ENCODE measurements around the gene CRIP1. TPM values are rescaled to one million over a fixed set of nuclear protein-coding genes. Genes with fewer than 3 reads are reported as not detected.

CRIP1 gene
- total RNA-seq, 1 donor from 2014 or later, result 29.5 TPM

DNA sequence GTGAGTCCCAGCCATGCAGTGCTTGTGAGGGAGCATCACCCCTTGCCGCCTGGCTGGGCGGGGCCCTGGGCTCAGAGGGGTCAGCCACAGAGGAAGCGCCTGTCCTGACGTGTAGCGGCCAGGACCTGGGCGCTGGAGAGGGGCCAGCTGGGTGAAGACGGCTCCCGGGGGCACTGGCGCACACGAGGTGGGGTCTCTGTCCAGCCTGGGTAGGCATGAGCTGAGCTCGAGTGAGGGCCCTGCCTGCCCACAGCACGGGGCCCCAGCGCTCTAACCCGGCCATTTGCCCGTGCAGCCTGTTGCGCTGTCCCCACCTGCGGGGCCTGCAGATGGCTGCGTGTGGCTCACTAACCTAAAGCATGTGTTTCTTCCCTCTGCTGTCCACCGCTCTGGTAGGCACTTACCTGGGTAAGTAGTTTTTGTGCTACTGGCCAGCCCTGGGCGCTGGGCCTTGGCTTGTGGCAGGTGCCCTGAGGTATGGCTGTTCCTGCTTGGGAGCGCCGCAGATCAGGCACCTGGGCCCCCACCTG, 18.7 kb upstream of the CRIP1 start:
- Mint-ChIP-seq H3K36me3 (ENCODE audit: low read depth, unreplicated experiment) (peaks cover under 1% of the 10 kb centered on the region), H3K27me3 (ENCODE audit: low read depth, unreplicated experiment) (no peaks in the 10 kb centered on the region), H3K27ac (ENCODE audit: unreplicated experiment) (no peak overlapping the region), H3K4me3 (ENCODE audit: unreplicated experiment) (no peak overlapping the region), H3K4me1 (ENCODE audit: low read depth, unreplicated experiment) (peaks cover 5% of the 10 kb centered on the region), H3K9me3 (ENCODE audit: unreplicated experiment) (no peaks in the 10 kb centered on the region)
- H3K9me3 ChIP-seq (ENCODE audit: insufficient read depth, low read depth, low read length), result no peaks in the 10 kb centered on the region
- no peaks in the 10 kb centered on the region for H3K27me3 ChIP-seq (ENCODE audit: insufficient read depth, low read length)
- H3K79me2 ChIP-seq (ENCODE audit: insufficient read depth, low read length), result no peaks in the 10 kb centered on the region
- H3K4me3 ChIP-seq (ENCODE audit: insufficient read depth, low read depth, low read length), result no peak overlapping the region
- H2AFZ ChIP-seq (ENCODE audit: low read depth, low read length), result no peak overlapping the region
- FAIRE-seq (no peak), DNase-seq (ENCODE audit: low read depth) (no peak)
- H3K4me1 ChIP-seq (ENCODE audit: insufficient read depth, low read length), result peaks cover 11% of the 10 kb centered on the region
- peaks cover 41% of the 10 kb centered on the region for H4K20me1 ChIP-seq (ENCODE audit: insufficient read depth, low read length)
- no peak overlapping the region for H3K9ac ChIP-seq (ENCODE audit: low read length)
- TF ChIP-seq, protein P1, sequence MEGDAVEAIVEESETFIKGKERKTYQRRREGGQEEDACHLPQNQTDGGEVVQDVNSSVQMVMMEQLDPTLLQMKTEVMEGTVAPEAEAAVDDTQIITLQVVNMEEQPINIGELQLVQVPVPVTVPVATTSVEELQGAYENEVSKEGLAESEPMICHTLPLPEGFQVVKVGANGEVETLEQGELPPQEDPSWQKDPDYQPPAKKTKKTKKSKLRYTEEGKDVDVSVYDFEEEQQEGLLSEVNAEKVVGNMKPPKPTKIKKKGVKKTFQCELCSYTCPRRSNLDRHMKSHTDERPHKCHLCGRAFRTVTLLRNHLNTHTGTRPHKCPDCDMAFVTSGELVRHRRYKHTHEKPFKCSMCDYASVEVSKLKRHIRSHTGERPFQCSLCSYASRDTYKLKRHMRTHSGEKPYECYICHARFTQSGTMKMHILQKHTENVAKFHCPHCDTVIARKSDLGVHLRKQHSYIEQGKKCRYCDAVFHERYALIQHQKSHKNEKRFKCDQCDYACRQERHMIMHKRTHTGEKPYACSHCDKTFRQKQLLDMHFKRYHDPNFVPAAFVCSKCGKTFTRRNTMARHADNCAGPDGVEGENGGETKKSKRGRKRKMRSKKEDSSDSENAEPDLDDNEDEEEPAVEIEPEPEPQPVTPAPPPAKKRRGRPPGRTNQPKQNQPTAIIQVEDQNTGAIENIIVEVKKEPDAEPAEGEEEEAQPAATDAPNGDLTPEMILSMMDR (IDR thresholded peaks at IDR 0.05; ENCODE audit: insufficient read depth, low read depth, low read length), result no peak
- TF ChIP-seq EZH2 (IDR thresholded peaks at IDR 0.05; ENCODE audit: insufficient read depth, low read length), result no peak
- H3K27ac ChIP-seq (ENCODE audit: low read depth, low read length), result no peak overlapping the region
- peaks cover 2% of the 10 kb centered on the region for H3K36me3 ChIP-seq (ENCODE audit: insufficient read depth, low read length)
- H3K4me2 ChIP-seq (ENCODE audit: low read length), result no peak overlapping the region

DNA sequence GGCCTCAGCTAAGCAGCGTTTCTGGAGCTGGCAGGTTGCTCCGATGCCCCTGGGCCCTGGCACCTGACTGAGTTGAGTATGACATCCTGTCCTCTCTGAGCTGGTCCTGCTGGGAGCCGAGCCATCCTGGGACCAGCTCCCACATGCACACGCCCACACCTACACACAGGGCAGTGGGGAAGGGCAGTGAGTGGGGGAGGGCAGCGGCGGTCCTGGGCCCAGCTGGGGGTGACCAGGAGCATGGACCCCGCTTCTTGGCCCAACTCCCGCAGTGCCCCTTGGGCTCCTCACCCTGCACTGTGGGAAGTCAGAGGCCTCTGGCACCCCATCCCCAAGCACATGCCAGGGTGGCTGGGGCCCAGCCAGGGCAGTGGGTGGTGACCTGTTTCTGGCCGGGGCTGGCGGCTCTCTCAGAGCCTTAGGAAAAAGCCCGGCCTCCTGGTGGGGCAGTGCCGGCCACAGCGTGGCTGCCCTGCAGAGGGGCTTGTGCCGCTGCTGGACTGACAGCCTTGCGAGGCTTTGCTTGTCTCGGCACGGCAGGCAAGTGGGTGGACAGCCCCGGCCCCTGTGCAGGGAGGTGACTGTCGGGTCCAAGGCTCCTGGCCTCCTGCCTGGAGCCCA, 18.0 kb upstream of the CRIP1 start:
- Mint-ChIP-seq H3K4me3 (ENCODE audit: unreplicated experiment) (no peak overlapping the region), H3K27ac (ENCODE audit: unreplicated experiment) (no peak overlapping the region), H3K27me3 (ENCODE audit: low read depth, unreplicated experiment) (no peaks in the 10 kb centered on the region), H3K36me3 (ENCODE audit: low read depth, unreplicated experiment) (no peaks in the 10 kb centered on the region), H3K9me3 (ENCODE audit: unreplicated experiment) (no peaks in the 10 kb centered on the region), H3K4me1 (ENCODE audit: low read depth, unreplicated experiment) (peaks cover 4% of the 10 kb centered on the region)
- Histone ChIP-seq H3K4me2 (ENCODE audit: low read length) (no peak overlapping the region), H3K79me2 (ENCODE audit: insufficient read depth, low read length) (no peaks in the 10 kb centered on the region), H3K9ac (ENCODE audit: low read length) (no peak overlapping the region), H4K20me1 (ENCODE audit: insufficient read depth, low read length) (peaks cover 46% of the 10 kb centered on the region), H3K27ac (ENCODE audit: low read depth, low read length) (no peak overlapping the region), H3K4me3 (ENCODE audit: insufficient read depth, low read depth, low read length) (no peak overlapping the region), H3K27me3 (ENCODE audit: insufficient read depth, low read length) (no peaks in the 10 kb centered on the region), H3K4me1 (ENCODE audit: insufficient read depth, low read length) (peaks cover 16% of the 10 kb centered on the region), H2AFZ (ENCODE audit: low read depth, low read length) (no peak overlapping the region), H3K9me3 (ENCODE audit: insufficient read depth, low read depth, low read length) (no peaks in the 10 kb centered on the region), H3K36me3 (ENCODE audit: insufficient read depth, low read length) (peaks cover 2% of the 10 kb centered on the region)
- no peak for FAIRE-seq
- DNase-seq (ENCODE audit: low read depth), result no peak
- TF ChIP-seq EZH2 (IDR thresholded peaks at IDR 0.05; ENCODE audit: insufficient read depth, low read length), result no peak
- TF ChIP-seq, protein P1 (IDR thresholded peaks at IDR 0.05; ENCODE audit: insufficient read depth, low read depth, low read length), result no peak
